ENCODE results near the gene SCTR.

The SCTR gene

GRCh38 chr2:119431976-119432850, 92.1 kb downstream of the SCTR start:
- no peak for TF ChIP-seq CTCF (conservative IDR thresholded peaks at IDR 0.05)
- no peak overlapping the region for H3K27ac ChIP-seq

- no peak for TF ChIP-seq CTCF (conservative IDR thresholded peaks at IDR 0.05)
- H3K27ac ChIP-seq, result no peak within 1 kb of the TSS
Observed at GRCh38 chr2:119431155-119431975, 92.9 kb downstream of the SCTR start, which contains the start of gene TMEM37. Gene TMEM37 (plus strand): TSS chr2:119431854. CDS start chr2:119431904, 50 bp downstream.

DNA sequence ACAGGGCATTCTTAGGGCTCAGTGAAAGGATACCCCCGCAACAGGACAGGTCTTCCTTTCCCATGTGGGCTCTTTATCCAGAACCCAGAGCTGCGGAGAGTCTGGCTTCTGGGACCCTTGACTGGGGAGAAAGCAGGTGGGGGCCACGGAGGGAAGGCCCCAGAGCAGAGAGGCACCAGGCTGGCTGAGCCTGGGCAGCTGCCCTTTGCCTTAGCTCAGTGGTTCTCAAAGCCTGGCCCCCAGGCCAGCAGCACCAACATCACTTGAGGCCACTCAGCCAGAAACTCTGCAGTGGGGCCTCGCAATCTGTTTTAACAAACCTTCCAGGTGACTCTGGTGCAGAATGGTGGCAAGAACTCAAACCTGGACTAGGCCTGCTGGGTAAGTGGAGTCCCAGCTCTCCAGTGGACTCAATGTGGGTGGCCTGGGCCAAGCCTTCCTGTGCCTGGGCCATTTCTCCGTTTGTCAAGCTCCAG, 94.2 kb downstream of the SCTR start:
- no peak overlapping the region for H3K27ac ChIP-seq
- no peak for TF ChIP-seq CTCF (conservative IDR thresholded peaks at IDR 0.05)

DNA sequence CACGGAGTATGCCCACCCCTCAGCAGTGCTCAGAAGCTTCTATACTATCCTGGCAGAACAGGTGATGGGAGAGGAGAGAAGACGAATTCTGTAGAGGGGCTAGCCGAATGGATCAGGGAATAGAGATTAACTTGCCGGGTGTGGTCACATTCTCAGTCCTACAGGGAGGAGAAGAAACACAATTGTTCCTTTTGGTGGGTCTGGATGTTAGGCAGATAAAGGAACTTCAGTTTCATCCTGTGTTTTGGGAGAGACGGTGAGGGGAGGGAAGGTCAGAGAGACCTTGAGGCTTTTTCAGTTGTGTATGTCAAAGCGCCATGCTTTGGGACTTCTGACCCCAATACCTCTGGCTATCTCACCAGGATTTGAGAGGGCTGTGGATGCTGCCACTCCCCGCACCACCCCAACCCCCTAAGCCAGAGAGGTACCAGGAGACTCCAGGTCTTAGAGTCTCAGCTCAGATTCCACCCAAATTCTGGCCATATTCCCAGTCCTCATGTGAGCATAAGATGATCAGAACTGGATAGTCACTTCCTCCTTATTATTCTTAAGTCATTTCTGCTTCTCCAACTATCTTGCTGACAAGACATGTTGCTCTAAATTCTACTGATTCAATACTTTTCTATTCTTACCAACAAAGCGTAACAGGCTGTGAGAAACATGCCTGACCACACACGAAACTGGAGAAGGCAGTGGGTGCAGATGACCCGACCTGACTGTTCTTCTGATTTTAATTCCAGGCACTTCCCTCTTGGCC, 94.9 kb downstream of the SCTR start:
- no peak for TF ChIP-seq CTCF (conservative IDR thresholded peaks at IDR 0.05)
- no peak overlapping the region for H3K27ac ChIP-seq

DNA sequence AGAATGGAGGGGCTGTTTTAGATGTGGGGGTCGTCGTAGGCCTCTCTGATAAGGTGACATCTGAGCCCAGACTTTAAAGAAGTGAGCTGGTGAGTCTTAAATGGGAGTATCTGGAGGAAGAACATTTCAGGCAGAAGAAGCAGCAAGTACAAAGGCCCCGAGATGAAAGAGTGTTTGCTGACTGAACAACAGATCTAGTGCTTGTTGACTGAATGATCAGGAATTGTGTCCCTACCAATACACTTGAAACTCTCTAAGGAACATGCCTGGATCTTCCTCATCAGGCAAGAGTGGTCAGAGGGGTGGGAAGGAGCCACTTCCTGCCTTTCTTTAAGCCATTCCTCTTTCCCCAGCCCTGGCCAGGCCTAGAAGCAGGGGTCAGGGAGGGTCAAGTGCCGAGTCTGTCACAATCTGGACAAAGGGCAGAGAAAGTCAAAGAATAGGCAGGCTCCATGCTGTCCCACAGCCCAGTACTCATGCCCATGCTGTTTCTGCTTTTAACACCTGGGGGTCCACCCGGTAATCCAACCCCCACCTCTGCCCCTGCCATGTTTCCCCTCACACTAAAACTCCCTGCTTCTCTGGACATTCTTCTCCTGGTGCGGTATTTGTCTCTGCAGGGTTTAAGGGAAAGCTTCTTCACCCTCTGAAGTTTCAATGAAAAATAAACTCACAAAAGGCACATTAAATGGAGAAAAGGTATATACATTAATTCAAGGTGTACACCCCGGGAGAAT, 95.6 kb downstream of the SCTR start:
- TF ChIP-seq CTCF (conservative IDR thresholded peaks at IDR 0.05), result no peak
- H3K27ac ChIP-seq, result no peak overlapping the region

GRCh38 chr2:119427756-119428155, 96.5 kb downstream of the SCTR start:
- no peak overlapping the region for H3K27ac ChIP-seq
- TF ChIP-seq CTCF (conservative IDR thresholded peaks at IDR 0.05), result no peak

All from VCaP (cell line).